Mammary epithelial cell (primary cell): ENCODE data around the gene VSIG8.

Source experiments
- CTCF ChIP-seq, 2 donors: IDR thresholded peaks in 1 of 2; conservative IDR thresholded peaks in 1 of 2; 2 replicates each; pipeline ENCODE4 v1.5.1; 2011 to 2012; ENCODE audit warnings: inconsistent platforms in 2 of 2, low read length in 2 of 2, mild to moderate bottlenecking in 2 of 2, control low read depth in 1 of 2, low read depth in 1 of 2; ENCODE audit not compliant: insufficient read depth in 1 of 2; ENCODE audit errors: extremely low read depth in 1 of 2
- EZH2 ChIP-seq: IDR thresholded peaks from 2 replicates; pipeline ENCODE4 v1.6.1; 2012; ENCODE audit warnings: low read length, inconsistent platforms, borderline replicate concordance

- TF ChIP-seq EZH2 (no peak), CTCF (conservative IDR thresholded peaks at IDR 0.05 in 1 of 2, IDR thresholded peaks at IDR 0.05 in 1 of 2; ENCODE audit: extremely low read depth in 1 of 2, insufficient read depth in 1 of 2, low read depth in 1 of 2, low read length in 2 of 2) (no peak)
These were observed 7.2 kb upstream of the VSIG8 start for GRCh38 chr1:159869607-159870006.
